HK-2 (cell line): ENCODE data around the gene PAGR1.
"Not testable (repeated sequence)": the region's sequence is repeated elsewhere in the genome, so short reads cannot be mapped to it uniquely, and the experiment has no call there.

Source experiments
- DNase-seq: peaks from one replicate; pipeline ENCODE4 v3.0.0-alpha.2; 2018; ENCODE audit not compliant: unreplicated experiment

The PAGR1 gene

GRCh38 chr16:29815793-29816693 is at the start of gene PAGR1:
PAGR1 (plus strand) TSS chr16:29816152; CDS start chr16:29816526, 374 bp downstream.
- DNase-seq = peak; percentile 92

- DNase-seq = no peak
These were observed 49.4 kb upstream of the PAGR1 start for GRCh38 chr16:29766571-29766970.

GRCh38 chr16:29767062-29767461 is 48.9 kb upstream of the PAGR1 start:
- no peak for DNase-seq

GRCh38 chr16:29769507-29769906 is 46.4 kb upstream of the PAGR1 start:
- DNase-seq = no peak

- no peak for DNase-seq
These were observed 45.6 kb upstream of the PAGR1 start for GRCh38 chr16:29770250-29770929.

GRCh38 chr16:29772330-29772729 is 43.6 kb upstream of the PAGR1 start:
- DNase-seq = not testable (repeated sequence)

GRCh38 chr16:29774730-29775129 is 41.2 kb upstream of the PAGR1 start:
- DNase-seq = no peak

- DNase-seq = no peak
These were observed 40.1 kb upstream of the PAGR1 start for GRCh38 chr16:29775742-29776408.

GRCh38 chr16:29777576-29778350 is 38.2 kb upstream of the PAGR1 start, which contains the start of gene ZG16:
ZG16 (plus strand) TSS chr16:29778256; CDS start chr16:29779267, 1,011 bp downstream.
- no peak for DNase-seq

- no peak for DNase-seq
These were observed 36.5 kb upstream of the PAGR1 start for GRCh38 chr16:29779474-29779873.

GRCh38 chr16:29783094-29783953 is 32.6 kb upstream of the PAGR1 start:
- DNase-seq = not testable (repeated sequence)

GRCh38 chr16:29784157-29784556 is 31.8 kb upstream of the PAGR1 start:
- no peak for DNase-seq

- DNase-seq = no peak
These were observed 31.0 kb upstream of the PAGR1 start for GRCh38 chr16:29784901-29785500.

- not testable (repeated sequence) for DNase-seq
These were observed 28.8 kb upstream of the PAGR1 start for GRCh38 chr16:29787155-29787554.

GRCh38 chr16:29789775-29790182 is 26.2 kb upstream of the PAGR1 start:
- peak; percentile 50 for DNase-seq

GRCh38 chr16:29790183-29790948 is 25.6 kb upstream of the PAGR1 start, which contains the start of gene KIF22:
KIF22 (plus strand) TSS chr16:29790751; CDS start chr16:29790760, 9 bp downstream.
- peak; percentile 96 for DNase-seq

- no peak for DNase-seq
These were observed 24.8 kb upstream of the PAGR1 start for GRCh38 chr16:29790949-29791844.
